Panc1 (cell line): ENCODE data around the gene PBRM1. TPM values are rescaled to one million over a fixed set of nuclear protein-coding genes. Genes with fewer than 3 reads are reported as not detected.
A peak's percentile ranks its signal among the peaks of the same experiment; 100 is the strongest.

ENCODE experiments used
- ATAC-seq: fragments of 200-7000 bp; cut with Tn5 transposase; 2 replicates; pipeline ENCODE4 v1.9.1; 2020; ENCODE audit warnings: mild to moderate bottlenecking, moderate library complexity
- BruUV-seq: library from RNA; stranded (reverse); fragments of 400-500 nt; replicated peaks from 2 replicates; lab custom pipeline; 2021; lab: Mats Ljungman, UMichigan
- CTCF ChIA-PET: fragments of 300-600 bp; sonication (Branson Sonifier 250); formaldehyde crosslinking; loops from one replicate; lab custom pipeline; 2022; ENCODE audit warnings: antibody characterized with exemption; lab: Charles Lee
- POLR2A ChIA-PET: fragments of 300-600 bp; sonication (Branson Sonifier 250); formaldehyde crosslinking; loops from one replicate; lab custom pipeline; 2022; ENCODE audit warnings: antibody characterized with exemption; lab: Charles Lee
- DNase-seq: peaks from one replicate; pipeline ENCODE4 v3.0.0-alpha.2; 2010; ENCODE audit warnings: low read depth, low spot score
- H3K27ac ChIP-seq: 2 replicates; pipeline ENCODE4 v1.5.1; 2011; ENCODE audit warnings: mild to moderate bottlenecking, low read length, inconsistent platforms
- H3K27me3 ChIP-seq: fragments of 200-500 bp; sonication (Bioruptor generic); 2 replicates; pipeline ENCODE4 v1.6.0; 2014; ENCODE audit warnings: low read length, inconsistent platforms; ENCODE audit not compliant: control insufficient read depth, insufficient read depth
- H3K36me3 ChIP-seq: fragments of 200-500 bp; sonication (Bioruptor generic); 2 replicates; pipeline ENCODE4 v1.5.1; 2014; ENCODE audit warnings: inconsistent platforms, mild to moderate bottlenecking, low read length, moderate library complexity; ENCODE audit not compliant: control insufficient read depth, insufficient read depth
- H3K4me1 ChIP-seq: 2 replicates; pipeline ENCODE4 v1.5.1; 2011; ENCODE audit warnings: inconsistent platforms, mild to moderate bottlenecking, low read length, moderate library complexity; ENCODE audit not compliant: control insufficient read depth, insufficient read depth
- H3K4me3 ChIP-seq, 2 experiments: 2 replicates each; pipeline ENCODE4 v1.5.1; 2011 to 2012; ENCODE audit warnings: low read depth in 2 of 2, low read length in 2 of 2, mild to moderate bottlenecking in 2 of 2, inconsistent platforms in 1 of 2, moderate library complexity in 1 of 2
- H3K9me3 ChIP-seq: fragments of 200-500 bp; sonication (Bioruptor generic); 2 replicates; pipeline ENCODE4 v1.5.1; 2014; ENCODE audit warnings: low read depth, mild to moderate bottlenecking, inconsistent platforms, low read length, moderate library complexity; ENCODE audit not compliant: control insufficient read depth, insufficient read depth
- CTCF ChIP-seq: fragments of 450-650 bp; IDR thresholded peaks from 2 replicates; pipeline ENCODE4 v1.5.1; 2017; ENCODE audit warnings: mild to moderate bottlenecking
- POLR2AphosphoS5 ChIP-seq: IDR thresholded peaks from 2 replicates; pipeline ENCODE4 v1.6.1; 2012; ENCODE audit warnings: mild to moderate bottlenecking, low read depth, low read length, moderate library complexity
- REST ChIP-seq, 2 experiments: IDR thresholded peaks; 2 replicates each; pipeline ENCODE4 v1.6.1; 2011 to 2012; ENCODE audit warnings: low read depth in 2 of 2, control low read depth in 1 of 2, low read length in 1 of 2, mild to moderate bottlenecking in 1 of 2, moderate library complexity in 1 of 2; ENCODE audit not compliant: insufficient read depth in 1 of 2
- SIN3A ChIP-seq: IDR thresholded peaks from 2 replicates; pipeline ENCODE4 v1.6.1; 2012; ENCODE audit warnings: low read depth, mild to moderate bottlenecking, low read length, moderate library complexity, borderline replicate concordance; ENCODE audit not compliant: insufficient read depth
- TCF7L2 ChIP-seq: IDR thresholded peaks from 2 replicates; pipeline ENCODE4 v1.6.1; 2011; ENCODE audit warnings: mild to moderate bottlenecking, low read depth, low read length, inconsistent platforms
- in situ Hi-C: cut with HindIII; loops from 2 replicates; pipeline ENCODE4 v1.10.0; 2016; ENCODE audit warnings: low sequenced_read_pairs, low pct_unique_long_range_greater_than_20kb
- intact Hi-C: fragments of 100-400 bp; cut with micrococcal nuclease; formaldehyde crosslinking; loops from one replicate; pipeline ENCODE4 v1.10.0; 2022; ENCODE audit not compliant: unreplicated experiment
- total RNA-seq: library from RNA; stranded (reverse); gene quantifications from one replicate; pipeline ENCODE4 v1.2.1, GENCODE V29; 2021; ENCODE audit not compliant: unreplicated experiment

Gene PBRM1
- total RNA-seq, 1 experiment from 2014 or later: 43.5 TPM

GRCh38 chr3:52534281-52535183 is 151.2 kb downstream of the PBRM1 start:
- ChIA-PET CTCF (no interaction called here), POLR2A (no interaction called here)
- H3K9me3 ChIP-seq: no peaks in the 10 kb centered on the region
- no TSS peak for BruUV-seq
- peak overlapping the region; percentile 77 for H3K27ac ChIP-seq
- peak overlapping the region; percentile 49 to 54 for H3K4me3 ChIP-seq
- no peaks in the 10 kb centered on the region; the same call in 1 of the 2 replicates for H3K36me3 ChIP-seq
- intact Hi-C loops (no loop called here), in situ Hi-C loops (no loop called here)
- ATAC-seq (peak; percentile 20; the same call in 1 of the 2 replicates), DNase-seq (no peak)
- H3K4me1 ChIP-seq: peaks cover 21% of the 10 kb centered on the region
- TF ChIP-seq CTCF (no peak), TCF7L2 (no peak), REST (IDR thresholded peaks at IDR 0.05; ENCODE audit: insufficient read depth in 1 of 2, low read depth in 2 of 2, low read length in 1 of 2) (no peak), SIN3A (no peak), POLR2AphosphoS5 (no peak)
- H3K27me3 ChIP-seq: no peaks in the 10 kb centered on the region

- TF ChIP-seq SIN3A: 0 out of 2 replicates have a peak, but pooled peaks have one; percentile 45
- TF ChIP-seq REST (IDR thresholded peaks at IDR 0.05; ENCODE audit: insufficient read depth in 1 of 2, low read depth in 2 of 2, low read length in 1 of 2): no peak
- no peak for TF ChIP-seq POLR2AphosphoS5
- no peak; the same call in 1 of the 2 replicates for TF ChIP-seq CTCF
- POLR2A ChIA-PET: no interaction called here
- peak; percentile 77 for ATAC-seq
- H3K9me3 ChIP-seq: no peaks in the 10 kb centered on the region
- H3K27me3 ChIP-seq: no peaks in the 10 kb centered on the region
- no TSS peak for BruUV-seq
- CTCF ChIA-PET: interaction anchor here (0.6 kb wide), 1 partner anchor 64 kb away, joined by 3 read pairs; no protein-coding TSS in a partner anchor
- intact Hi-C loops: no loop called here
- in situ Hi-C loops: no loop called here
- peak within 1 kb of the TSS; percentile 77 for H3K27ac ChIP-seq
- no peaks in the 10 kb centered on the region; the same call in 1 of the 2 replicates for H3K36me3 ChIP-seq
- no peak for DNase-seq
- peak within 1 kb of the TSS; percentile 55 to 63 for H3K4me3 ChIP-seq
- H3K4me1 ChIP-seq: peaks cover 21% of the 10 kb centered on the region
Observed at GRCh38 chr3:52533623-52534280, 152.0 kb downstream of the PBRM1 start, which contains the start of gene NT5DC2. Gene NT5DC2, minus strand, starts transcription at chr3:52533857. Its CDS starts 120 bp downstream, at chr3:52533737.
